GM12864 (cell line): ENCODE data around the gene MYCBP.
"Not testable (repeated sequence)": the region's sequence is repeated elsewhere in the genome, so short reads cannot be mapped to it uniquely, and the experiment has no call there.

ENCODE experiments used
- DNase-seq: peaks from one replicate; pipeline ENCODE4 v3.0.0-alpha.2; 2011; ENCODE audit warnings: low read depth
- H3K4me3 ChIP-seq: 2 replicates; pipeline ENCODE4 v1.5.1; 2011; ENCODE audit warnings: mild to moderate bottlenecking, low read depth, low read length, control low read depth
- TF ChIP-seq, protein P1 (sequence below): IDR thresholded peaks from 2 replicates; pipeline ENCODE4 v1.5.1; 2011; ENCODE audit warnings: low read depth, mild to moderate bottlenecking, moderate library complexity, low read length, control low read depth, inconsistent platforms; ENCODE audit errors: missing control alignments

Gene MYCBP

DNA sequence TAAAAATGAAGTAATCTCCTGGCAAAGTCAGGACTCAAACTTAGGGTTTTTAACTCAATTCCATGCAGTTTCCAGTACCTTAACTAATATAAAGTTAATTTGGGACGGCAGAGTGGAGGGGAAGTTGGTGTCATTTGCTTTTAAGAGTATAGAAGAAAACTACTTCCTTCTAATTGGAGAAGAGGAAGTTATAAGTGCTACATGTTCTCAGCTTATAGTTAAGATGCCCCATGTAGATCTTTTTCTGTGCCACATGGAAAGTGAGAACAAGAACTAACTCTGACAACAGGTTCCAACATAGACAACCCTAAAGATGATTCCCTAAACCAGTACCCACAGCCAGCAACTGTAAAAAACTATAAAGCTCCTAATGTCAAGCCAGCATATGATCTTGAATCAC lies 25.1 kb downstream of the MYCBP start:
- TF ChIP-seq, protein P1, sequence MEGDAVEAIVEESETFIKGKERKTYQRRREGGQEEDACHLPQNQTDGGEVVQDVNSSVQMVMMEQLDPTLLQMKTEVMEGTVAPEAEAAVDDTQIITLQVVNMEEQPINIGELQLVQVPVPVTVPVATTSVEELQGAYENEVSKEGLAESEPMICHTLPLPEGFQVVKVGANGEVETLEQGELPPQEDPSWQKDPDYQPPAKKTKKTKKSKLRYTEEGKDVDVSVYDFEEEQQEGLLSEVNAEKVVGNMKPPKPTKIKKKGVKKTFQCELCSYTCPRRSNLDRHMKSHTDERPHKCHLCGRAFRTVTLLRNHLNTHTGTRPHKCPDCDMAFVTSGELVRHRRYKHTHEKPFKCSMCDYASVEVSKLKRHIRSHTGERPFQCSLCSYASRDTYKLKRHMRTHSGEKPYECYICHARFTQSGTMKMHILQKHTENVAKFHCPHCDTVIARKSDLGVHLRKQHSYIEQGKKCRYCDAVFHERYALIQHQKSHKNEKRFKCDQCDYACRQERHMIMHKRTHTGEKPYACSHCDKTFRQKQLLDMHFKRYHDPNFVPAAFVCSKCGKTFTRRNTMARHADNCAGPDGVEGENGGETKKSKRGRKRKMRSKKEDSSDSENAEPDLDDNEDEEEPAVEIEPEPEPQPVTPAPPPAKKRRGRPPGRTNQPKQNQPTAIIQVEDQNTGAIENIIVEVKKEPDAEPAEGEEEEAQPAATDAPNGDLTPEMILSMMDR: no peak
- H3K4me3 ChIP-seq: no peak overlapping the region
- DNase-seq: peak; percentile 26

DNA sequence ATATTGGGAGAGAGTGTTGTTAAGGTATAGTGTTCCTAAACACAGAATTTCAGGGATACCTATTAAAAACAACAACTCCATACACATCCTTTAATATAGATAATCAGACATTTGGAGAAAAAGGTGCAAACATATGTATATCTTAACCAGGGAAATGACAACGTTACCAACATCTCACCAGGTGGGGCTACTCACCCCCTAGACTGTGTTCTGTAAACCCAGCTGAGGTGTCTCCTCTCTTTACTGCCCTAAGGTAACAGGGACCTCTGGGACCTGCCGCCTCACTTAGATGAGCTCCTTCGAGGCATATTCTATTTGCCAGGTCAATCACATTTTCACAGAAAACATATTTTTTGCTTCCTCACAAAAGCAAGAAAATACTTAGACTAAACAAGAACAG lies 26.9 kb downstream of the MYCBP start:
- TF ChIP-seq, protein P1: no peak
- no peak overlapping the region for H3K4me3 ChIP-seq

DNA sequence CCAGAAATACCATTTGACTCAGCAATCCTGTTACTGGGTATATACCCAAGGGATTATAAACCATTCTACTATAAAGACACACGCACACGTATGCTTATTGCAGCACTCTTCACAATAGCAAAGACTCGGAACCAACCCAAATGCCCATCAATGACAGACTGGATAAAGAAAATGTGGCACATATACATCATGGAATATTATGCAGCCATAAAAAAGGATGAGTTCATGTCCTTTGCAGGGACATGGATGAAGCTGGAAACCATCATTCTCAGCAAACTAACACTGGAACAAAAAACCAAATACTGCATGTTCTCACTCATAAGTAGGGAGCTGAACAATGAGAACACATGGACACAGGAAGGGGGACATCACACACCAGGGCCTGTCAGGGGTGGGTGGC lies 28.1 kb downstream of the MYCBP start:
- H3K4me3 ChIP-seq, DNase-seq: not testable (repeated sequence)

More for the DNA sequence above, 26.9 kb downstream of the MYCBP start:
- no peak for DNase-seq

DNA sequence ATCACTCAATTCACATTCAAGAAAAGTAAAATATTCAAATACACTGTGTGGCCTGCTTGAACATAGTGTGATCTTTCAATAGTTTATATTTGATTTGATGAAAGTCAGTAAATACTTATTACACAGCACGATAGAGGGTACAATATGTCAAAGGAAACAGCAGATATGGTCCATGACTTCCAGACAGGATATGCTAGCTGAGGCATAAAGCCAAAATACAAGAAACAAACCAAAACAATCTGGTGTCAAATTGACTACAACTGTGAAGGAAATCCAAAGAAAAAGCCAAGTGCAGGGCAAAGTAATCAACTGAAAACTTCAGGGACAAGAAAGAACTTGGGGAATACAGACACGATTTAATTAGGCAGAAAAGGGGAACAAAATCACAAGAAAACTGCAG lies 32.9 kb downstream of the MYCBP start:
- TF ChIP-seq, protein P1: no peak
- no peak for DNase-seq
- H3K4me3 ChIP-seq: no peak overlapping the region

DNA sequence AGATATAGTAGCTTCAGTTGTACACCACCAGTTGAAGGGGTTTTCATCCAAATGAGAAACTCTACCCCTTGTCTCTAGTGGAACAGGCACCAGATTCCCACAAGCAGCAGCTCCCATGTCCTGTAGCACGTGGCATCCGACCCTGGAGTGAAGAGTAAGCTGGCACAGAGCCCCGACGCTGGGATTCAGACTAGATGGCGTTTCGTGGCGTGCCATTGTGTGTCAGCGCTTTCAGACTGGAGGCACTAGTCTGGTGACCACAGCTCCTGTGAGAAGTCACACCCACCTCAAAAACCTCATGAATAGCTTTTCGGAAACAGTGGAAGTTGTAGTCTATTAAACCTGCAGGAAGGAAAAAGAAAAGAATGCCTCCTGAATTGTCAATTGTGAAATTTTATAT lies 33.8 kb downstream of the MYCBP start:
- no peak for DNase-seq
- H3K4me3 ChIP-seq: no peak overlapping the region
- TF ChIP-seq, protein P1: no peak

DNA sequence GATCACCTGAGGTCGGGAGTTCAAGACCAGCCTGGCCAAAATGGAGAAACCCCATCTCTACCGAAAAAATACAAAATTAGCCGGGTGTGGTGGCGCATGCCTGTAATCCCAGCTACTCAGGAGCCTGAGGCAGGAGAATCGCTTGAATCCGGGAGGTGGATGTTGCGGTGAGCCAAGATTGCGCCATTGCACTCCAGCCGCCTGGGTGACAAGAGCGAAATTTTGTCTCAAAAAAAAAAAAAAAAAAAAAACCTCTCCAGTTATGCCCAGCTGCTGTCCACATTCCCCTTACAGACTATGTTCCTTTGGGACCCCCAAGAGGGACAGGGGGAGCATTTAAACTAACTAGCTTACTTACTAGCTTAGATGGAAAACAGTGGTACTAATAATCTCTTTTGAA lies 36.8 kb downstream of the MYCBP start:
- not testable (repeated sequence) for DNase-seq, H3K4me3 ChIP-seq

DNA sequence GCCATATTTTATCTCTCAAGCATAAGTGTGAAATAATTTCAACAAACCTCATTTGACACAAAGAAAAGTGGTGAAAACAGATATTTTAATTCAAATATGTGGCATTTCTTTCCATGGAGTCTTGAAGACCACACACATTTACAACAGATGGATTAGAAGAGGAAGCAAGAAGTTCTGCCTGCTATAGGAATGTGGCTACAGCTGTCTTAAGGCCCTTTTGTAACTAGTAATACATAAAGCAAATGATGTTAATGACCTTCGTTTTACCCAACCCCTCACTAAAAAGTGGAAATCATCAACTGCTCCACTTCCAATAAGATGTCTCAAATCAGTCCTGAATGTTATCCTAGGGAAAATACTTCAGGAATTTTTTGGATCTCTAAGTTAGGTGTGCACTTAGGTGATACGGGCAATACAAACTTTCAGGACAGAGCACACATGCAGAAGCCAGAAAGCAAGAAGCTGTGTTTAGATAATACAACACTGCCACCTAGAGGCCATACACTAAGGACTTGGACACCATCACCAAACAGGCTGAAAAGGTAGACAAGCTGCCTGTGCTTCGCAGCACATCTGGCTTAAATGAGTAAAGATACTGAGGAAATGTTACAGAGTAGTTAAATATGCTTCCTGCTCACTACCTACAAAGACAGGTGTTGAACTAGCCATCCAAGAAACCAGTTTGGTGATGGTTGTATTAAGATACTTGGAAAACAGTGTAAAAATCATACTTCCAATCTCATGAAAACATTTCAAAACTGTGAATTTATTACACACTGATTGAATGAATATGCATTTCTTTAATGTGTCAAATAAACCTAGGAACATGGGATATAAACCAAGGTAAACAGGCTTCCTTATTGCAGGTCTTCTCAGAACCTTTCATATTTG lies 38.0 kb downstream of the MYCBP start:
- no peak overlapping the region for H3K4me3 ChIP-seq
- TF ChIP-seq, protein P1: peak; percentile 71
- DNase-seq: no peak

DNA sequence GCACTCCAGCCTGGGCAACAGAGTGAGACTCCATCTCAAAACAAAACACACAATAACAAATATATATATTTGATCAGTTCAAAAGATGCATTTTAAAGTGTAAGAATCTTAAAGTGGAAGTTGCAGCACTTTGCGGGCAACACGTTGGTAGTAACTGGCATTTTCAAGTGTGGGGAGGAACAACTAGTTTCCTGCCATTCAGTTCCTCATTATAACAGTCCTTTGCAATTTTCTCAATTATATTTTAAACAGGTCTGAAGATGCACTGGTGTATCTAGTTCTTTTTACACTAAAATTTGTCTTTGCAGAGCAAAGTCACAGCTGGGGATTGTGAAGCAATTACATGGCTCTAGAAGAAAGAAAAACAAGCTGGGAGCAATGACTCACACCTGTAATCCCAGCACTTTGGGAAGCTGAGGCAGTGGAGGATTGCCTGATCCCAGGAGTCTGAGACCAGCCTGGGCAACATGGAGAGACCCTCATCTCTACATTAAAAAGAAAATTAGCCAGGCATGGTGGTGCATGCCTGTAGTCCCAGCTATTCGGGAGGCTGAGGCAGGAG lies 38.8 kb downstream of the MYCBP start:
- TF ChIP-seq, protein P1: no peak
- H3K4me3 ChIP-seq: no peak overlapping the region
- DNase-seq: no peak
